GM20000 (cell line): ENCODE results near the gene TBC1D22B.

Experiments
- DNase-seq: peaks from one replicate; pipeline ENCODE4 v3.0.0; 2012; ENCODE audit warnings: low spot score
- CTCF ChIP-seq: IDR thresholded peaks from 2 replicates; pipeline ENCODE4 v1.5.1; 2012; ENCODE audit warnings: mild to moderate bottlenecking, control low read depth; ENCODE audit errors: extremely low read depth, missing control alignments

The TBC1D22B gene, protein sequence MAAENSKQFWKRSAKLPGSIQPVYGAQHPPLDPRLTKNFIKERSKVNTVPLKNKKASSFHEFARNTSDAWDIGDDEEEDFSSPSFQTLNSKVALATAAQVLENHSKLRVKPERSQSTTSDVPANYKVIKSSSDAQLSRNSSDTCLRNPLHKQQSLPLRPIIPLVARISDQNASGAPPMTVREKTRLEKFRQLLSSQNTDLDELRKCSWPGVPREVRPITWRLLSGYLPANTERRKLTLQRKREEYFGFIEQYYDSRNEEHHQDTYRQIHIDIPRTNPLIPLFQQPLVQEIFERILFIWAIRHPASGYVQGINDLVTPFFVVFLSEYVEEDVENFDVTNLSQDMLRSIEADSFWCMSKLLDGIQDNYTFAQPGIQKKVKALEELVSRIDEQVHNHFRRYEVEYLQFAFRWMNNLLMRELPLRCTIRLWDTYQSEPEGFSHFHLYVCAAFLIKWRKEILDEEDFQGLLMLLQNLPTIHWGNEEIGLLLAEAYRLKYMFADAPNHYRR

GRCh38 chr6:37257634-37258404 lies at the start of gene TBC1D22B, which contains the start of gene TMEM217:
TSS of gene TBC1D22B (plus strand) at chr6:37257772. CDS start at chr6:37257918, 146 bp downstream.
TSS of gene TMEM217 (minus strand) at chr6:37258144. CDS start at chr6:37219030, 39,114 bp downstream.
- TF ChIP-seq CTCF: no peak
- DNase-seq: peak; percentile 94

GRCh38 chr6:37207903-37208456 lies 49.6 kb upstream of the TBC1D22B start:
- DNase-seq: peak; percentile 75
- peak; percentile 77 for TF ChIP-seq CTCF

GRCh38 chr6:37208793-37209192 lies 48.8 kb upstream of the TBC1D22B start:
- DNase-seq: no peak
- TF ChIP-seq CTCF: no peak

DNA sequence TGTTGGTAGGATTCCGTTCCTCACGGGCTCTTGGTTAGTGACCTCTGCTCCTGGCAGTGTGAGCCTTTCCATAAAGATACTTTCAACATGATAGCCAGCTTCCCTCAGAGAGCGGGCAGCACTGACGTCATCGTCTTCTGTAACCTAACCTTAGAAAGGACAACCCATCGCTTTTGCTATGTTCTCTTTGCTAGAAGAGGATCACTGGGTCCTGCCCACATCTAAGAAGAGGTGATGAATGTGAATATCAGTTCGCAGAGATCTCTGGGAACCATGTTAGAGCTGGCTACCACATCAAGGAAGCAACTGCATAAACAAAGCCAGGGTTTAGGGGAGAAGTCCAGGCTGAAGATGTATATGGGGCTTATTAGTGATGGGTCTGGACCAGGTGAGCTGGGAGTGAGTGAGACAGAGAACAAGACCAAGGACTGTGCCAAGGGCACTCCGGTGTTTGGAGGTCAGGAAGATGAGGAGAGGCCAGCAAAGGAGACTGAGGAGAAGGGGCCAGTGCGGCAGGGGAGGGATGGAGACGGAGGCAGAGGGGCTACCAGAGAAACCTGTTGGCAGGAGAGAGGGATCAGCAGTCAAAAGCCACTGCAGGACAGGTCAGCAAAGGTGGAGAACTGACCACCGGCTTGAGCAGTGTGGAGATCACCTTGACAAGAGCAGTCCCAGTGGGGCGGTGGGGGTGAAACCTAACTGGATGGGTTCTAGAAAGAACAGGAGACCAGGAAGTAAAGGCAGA lies 47.9 kb upstream of the TBC1D22B start:
- no peak for TF ChIP-seq CTCF
- DNase-seq: no peak

GRCh38 chr6:37210313-37210968 lies 47.1 kb upstream of the TBC1D22B start:
- peak; percentile 63 for TF ChIP-seq CTCF
- DNase-seq: peak; percentile 67

DNA sequence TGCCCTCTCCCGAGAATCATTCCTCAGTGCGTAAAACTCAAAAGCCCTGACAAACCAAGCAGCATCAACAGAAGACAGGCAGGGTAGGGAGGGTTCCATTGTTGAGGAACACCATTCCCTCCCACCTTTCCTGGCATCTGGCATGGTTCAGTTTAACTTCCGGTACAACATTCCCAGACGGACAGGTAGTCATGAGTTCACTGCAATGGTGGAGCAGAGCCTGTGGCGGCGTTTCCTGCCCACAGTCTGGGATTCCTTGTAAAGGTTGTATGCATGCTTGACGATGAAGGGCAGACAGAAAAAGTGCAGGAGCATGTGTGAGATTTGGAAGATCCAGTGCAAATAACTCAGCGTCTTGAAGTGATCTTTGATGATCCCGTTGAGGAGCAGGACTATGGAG lies 45.3 kb upstream of the TBC1D22B start:
- TF ChIP-seq CTCF: no peak
- no peak for DNase-seq
